A549 (cell line): ENCODE data around the gene SLC17A9.

Experiments
- CEBPB ChIP-seq, 2 experiments: fragments of >200 bp in 1 of 2; sonication (Bioruptor Twin) in 1 of 2; formaldehyde crosslinking in 1 of 2; IDR thresholded peaks; 2 replicates each; pipeline ENCODE4 v1.6.1; 2012 to 2016
- CTCF ChIP-seq: fragments of >200 bp; sonication (Bioruptor Twin); formaldehyde crosslinking; IDR thresholded peaks from 3 replicates; pipeline ENCODE4 v1.5.1; 2016
- EP300 ChIP-seq, 2 experiments: fragments of >200 bp; sonication (Bioruptor Twin); formaldehyde crosslinking; IDR thresholded peaks; 2 replicates in 1 of 2; 3 replicates in 1 of 2; pipeline ENCODE4 v1.6.1; 2016 to 2017
- JUN ChIP-seq, 2 experiments: fragments of >200 bp; sonication (Bioruptor Twin); formaldehyde crosslinking; IDR thresholded peaks; 2 replicates in 1 of 2; 3 replicates in 1 of 2; pipeline ENCODE4 v1.6.1; 2016 to 2017
- MAX ChIP-seq: IDR thresholded peaks from 2 replicates; pipeline ENCODE4 v1.6.1; 2012
- MAZ ChIP-seq: fragments of 150-350 bp; IDR thresholded peaks from 2 replicates; pipeline ENCODE4 v1.6.1; 2014; ENCODE audit warnings: antibody characterized with exemption, low read depth, low read length, borderline replicate concordance
- REST ChIP-seq: fragments of 200-600 bp; sonication (generic); IDR thresholded peaks from 2 replicates; pipeline ENCODE4 v1.6.1; 2016; ENCODE audit warnings: antibody characterized with exemption, mild to moderate bottlenecking, moderate library complexity
- RFX5 ChIP-seq: fragments of 450-650 bp; IDR thresholded peaks from 2 replicates; pipeline ENCODE4 v1.7.1; 2014; ENCODE audit warnings: antibody characterized with exemption, mild to moderate bottlenecking, moderate library complexity

- TF ChIP-seq REST (no peak), RFX5 (no peak), EP300 (IDR thresholded peaks at IDR 0.05) (no peak), CTCF (no peak), CEBPB (IDR thresholded peaks at IDR 0.05) (no peak), MAX (no peak), JUN (IDR thresholded peaks at IDR 0.05) (no peak), MAZ (no peak)
Measured at GRCh38 chr20:62933966-62934365, 18.5 kb upstream of the SLC17A9 start.
